Measurements from ENCODE around the gene FSTL3.
"Not testable (repeated sequence)": the region's sequence is repeated elsewhere in the genome, so short reads cannot be mapped to it uniquely, and the experiment has no call there.

DNA sequence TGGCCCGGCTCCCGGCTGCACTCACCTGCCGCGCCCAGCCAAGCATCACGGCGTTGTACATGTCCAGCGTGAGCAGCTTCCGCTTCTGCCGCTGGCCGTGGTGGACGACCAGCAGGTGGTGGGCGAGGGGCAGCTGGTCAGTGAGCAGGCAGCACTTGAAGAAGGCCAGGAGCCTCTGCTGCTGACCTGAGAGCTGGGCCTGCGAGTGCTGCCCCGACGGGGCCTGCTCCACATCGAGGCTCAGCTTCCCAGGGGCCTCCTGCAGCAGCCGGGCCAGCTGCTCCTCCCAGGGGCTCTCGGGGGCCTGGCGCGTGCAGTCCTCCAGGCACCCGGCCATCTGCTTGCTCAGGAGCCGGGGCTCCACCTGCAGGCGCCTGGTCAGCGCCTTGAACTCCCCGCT, 46.7 kb upstream of the FSTL3 start:
- not testable (repeated sequence) for TF ChIP-seq CTCF, POLR2AphosphoS5, POLR2A, EP300 (IDR thresholded peaks at IDR 0.05)
